Esophagus (tissue), 2 donors: Measurements from ENCODE around the gene ITCH. TPM values are rescaled to one million over a fixed set of nuclear protein-coding genes. Genes with fewer than 3 reads are reported as not detected.
"Not testable (repeated sequence)": the region's sequence is repeated elsewhere in the genome, so short reads cannot be mapped to it uniquely, and the experiment has no call there.

ENCODE experiments used
- H3K27ac ChIP-seq, 2 donors: one replicate each; pipeline ENCODE4 v1.5.1; 2013; ENCODE audit warnings: low read depth in 2 of 2, mild to moderate bottlenecking in 2 of 2, inconsistent platforms in 1 of 2, low read length in 1 of 2, moderate library complexity in 1 of 2
- H3K27me3 ChIP-seq, 2 donors: one replicate each; pipeline ENCODE4 v1.6.1; 2013; ENCODE audit warnings: low read length in 2 of 2, control low read depth in 1 of 2, mild to moderate bottlenecking in 1 of 2; ENCODE audit not compliant: insufficient read depth in 2 of 2, control insufficient read depth in 1 of 2
- H3K36me3 ChIP-seq, 2 donors: one replicate each; pipeline ENCODE4 v1.6.1; 2013; ENCODE audit warnings: low read length in 1 of 2; ENCODE audit not compliant: control insufficient read depth in 2 of 2, insufficient read depth in 2 of 2
- H3K4me1 ChIP-seq, 2 donors: one replicate each; pipeline ENCODE4 v1.6.1; 2013; ENCODE audit warnings: low read length in 1 of 2; ENCODE audit not compliant: control insufficient read depth in 2 of 2, insufficient read depth in 2 of 2
- H3K4me3 ChIP-seq, 2 donors: one replicate each; pipeline ENCODE4 v1.5.1; 2013; ENCODE audit warnings: low read length in 2 of 2, mild to moderate bottlenecking in 2 of 2, low read depth in 1 of 2, moderate library complexity in 1 of 2
- H3K9me3 ChIP-seq, 2 donors: one replicate each; pipeline ENCODE4 v1.6.1; 2013; ENCODE audit warnings: mild to moderate bottlenecking in 2 of 2, low read depth in 1 of 2, low read length in 1 of 2, moderate library complexity in 1 of 2; ENCODE audit not compliant: control insufficient read depth in 2 of 2, insufficient read depth in 1 of 2
- WGBS, 2 donors: extraction: QIAGEN DNeasy Blood & Tissue Kit; methylation state at CpG; one replicate each; pipeline ENCODE4 v1.1.7; 2013; 5-methylcytosine and 5-hydroxymethylcytosine counted together
- polyA plus RNA-seq, 2 donors: library from polyadenylated mRNA; stranded (reverse); fragments of 200-250 nt; gene quantifications; one replicate each; pipeline ENCODE4 v1.2.3, GENCODE V29; 2013
- donor health status: healthy with polysubstance abuse.
- donor health status: Bipolar disorder and iron deficiency.

ITCH gene
- polyA plus RNA-seq, 2 donors, result 19.3 to 19.7 TPM

DNA sequence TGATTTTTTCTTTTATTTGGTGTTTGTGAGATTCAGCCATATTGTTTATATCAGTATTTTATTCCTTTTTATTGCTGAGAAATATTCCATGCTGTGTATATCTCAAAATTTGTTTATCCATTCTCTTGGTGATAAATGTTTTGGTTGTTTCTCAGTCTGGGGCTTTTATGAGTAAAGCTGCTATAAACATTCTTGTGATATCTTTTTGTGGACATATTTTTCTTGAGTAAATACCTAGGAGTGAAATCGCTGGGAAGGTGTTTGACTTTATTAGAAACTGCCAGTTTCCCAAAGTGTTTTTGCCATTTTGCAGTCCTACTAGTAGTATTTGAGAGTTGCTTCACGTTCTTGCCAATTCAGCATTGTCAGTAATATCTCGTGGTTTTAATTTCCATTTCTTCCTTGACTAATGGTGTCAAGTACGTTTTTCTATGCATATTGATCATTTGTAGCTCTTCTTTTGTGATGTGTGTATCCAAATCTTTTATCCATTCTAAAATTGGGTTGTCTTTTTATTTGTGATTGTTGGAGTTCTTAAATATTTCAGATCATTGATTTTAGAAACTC lies 122.1 kb downstream of the ITCH start:
- peaks cover 8 to 19% of the 10 kb centered on the region in 2 donors for H3K36me3 ChIP-seq
- H3K27me3 ChIP-seq, result no peaks in the 10 kb centered on the region
- no peaks in the 10 kb centered on the region for H3K9me3 ChIP-seq

DNA sequence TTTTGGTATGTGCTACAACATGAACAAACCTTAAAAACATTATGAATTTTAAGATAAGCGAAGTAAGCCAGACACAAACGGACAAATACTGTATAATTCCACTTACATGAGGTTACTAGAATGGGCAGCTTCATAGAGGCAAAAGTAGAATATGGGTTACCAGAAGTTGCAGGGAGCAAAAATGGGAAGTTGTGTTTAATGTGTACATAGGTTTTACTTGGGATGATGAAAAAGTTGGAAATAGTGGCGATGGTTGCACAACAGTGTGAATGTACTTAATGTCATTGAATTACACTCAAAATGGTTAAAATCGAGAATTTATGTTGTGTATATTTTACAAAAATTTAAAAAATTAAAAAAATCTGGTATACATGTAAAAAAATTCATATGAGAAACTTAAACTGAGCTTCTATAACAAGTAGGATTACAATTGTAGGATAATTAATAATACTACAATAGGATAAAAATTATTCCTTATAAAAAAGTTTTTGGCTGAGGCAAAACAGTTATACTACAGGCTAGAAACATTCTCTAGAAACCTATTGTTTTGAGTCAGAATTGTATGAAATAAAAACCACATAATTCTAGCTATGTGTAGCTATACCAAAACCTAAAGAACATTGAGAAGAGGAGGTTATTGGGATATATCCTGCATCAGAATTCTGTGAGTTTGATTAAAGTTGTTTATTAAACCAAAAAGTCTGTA lies 128.3 kb downstream of the ITCH start:
- H3K9me3 ChIP-seq, result no peaks in the 10 kb centered on the region
- H3K36me3 ChIP-seq, result peaks cover 0 to 13% of the 10 kb centered on the region in 2 donors
- no peak overlapping the region for H3K27ac ChIP-seq
- no peaks in the 10 kb centered on the region for H3K27me3 ChIP-seq
- H3K4me3 ChIP-seq, result no peak overlapping the region
- H3K4me1 ChIP-seq, result no peaks in the 10 kb centered on the region
- WGBS, 2 donors, result 91 to 96% methylated on average over 4 of the region's 4 CpGs

More for the DNA sequence above, 122.1 kb downstream of the ITCH start:
- Histone ChIP-seq H3K4me3 (no peak overlapping the region), H3K27ac (no peak overlapping the region), H3K4me1 (no peaks in the 10 kb centered on the region)
- WGBS, 2 donors, result 80% methylated on average over 4 of the region's 4 CpGs

DNA sequence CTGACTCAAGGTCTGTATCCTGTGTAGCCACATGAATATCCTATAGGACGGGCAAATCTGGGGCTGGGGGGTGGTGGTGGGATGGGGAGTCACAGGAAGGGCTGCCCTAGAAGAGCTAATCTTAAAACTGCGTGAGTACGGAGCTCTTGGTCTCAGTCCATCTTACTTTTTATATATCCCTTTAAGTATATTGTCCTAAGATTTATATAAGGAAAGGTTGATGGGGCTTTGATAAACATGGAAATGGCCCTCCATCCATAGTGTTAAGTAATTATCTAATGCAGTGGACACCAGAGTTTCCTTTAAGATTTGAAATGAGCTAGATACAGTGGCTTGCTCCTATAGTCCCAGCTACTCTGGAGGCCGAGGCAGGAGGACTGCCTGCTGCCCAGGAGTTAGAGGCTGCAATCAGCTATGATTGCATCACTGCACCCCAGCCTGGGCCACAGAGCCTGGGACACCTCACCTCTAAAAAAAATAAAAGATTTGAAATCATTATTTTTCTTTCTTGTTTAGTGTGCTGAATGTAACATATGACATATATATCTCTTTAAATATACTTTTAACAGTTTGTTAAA lies 128.9 kb downstream of the ITCH start:
- Histone ChIP-seq H3K36me3 (peaks cover 0 to 13% of the 10 kb centered on the region in 2 donors), H3K9me3 (no peaks in the 10 kb centered on the region), H3K27ac (no peak overlapping the region), H3K27me3 (no peaks in the 10 kb centered on the region), H3K4me3 (no peak overlapping the region), H3K4me1 (no peaks in the 10 kb centered on the region)
- 96 to 97% methylated on average over 4 of the region's 4 CpGs for WGBS, 2 donors

DNA sequence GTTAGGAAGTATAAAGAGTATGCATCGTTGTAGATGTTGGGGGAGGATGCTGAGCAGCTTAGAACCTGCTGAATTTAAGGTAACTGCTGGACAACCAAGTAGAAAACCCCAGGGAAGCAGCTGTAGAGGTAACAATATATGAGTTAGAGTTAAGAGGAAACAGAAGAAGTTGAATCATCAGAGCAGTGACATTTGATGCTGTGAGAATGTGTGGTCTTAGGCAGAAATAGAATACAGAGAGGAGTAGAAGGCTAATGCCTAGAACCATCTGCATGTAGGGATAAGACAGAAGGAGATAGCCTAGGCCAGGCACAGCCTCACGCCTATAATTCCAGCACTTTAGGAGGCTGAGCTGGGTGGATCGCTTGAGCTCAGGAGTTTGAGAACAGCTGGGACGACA lies 130.6 kb downstream of the ITCH start:
- H3K27me3 ChIP-seq, result no peaks in the 10 kb centered on the region
- H3K36me3 ChIP-seq, result peaks cover 0 to 8% of the 10 kb centered on the region in 2 donors
- H3K4me3 ChIP-seq, result no peak overlapping the region
- 85 to 94% methylated on average over 4 of the region's 4 CpGs for WGBS, 2 donors
- no peak overlapping the region for H3K27ac ChIP-seq
- H3K9me3 ChIP-seq, result no peaks in the 10 kb centered on the region
- H3K4me1 ChIP-seq, result no peaks in the 10 kb centered on the region

DNA sequence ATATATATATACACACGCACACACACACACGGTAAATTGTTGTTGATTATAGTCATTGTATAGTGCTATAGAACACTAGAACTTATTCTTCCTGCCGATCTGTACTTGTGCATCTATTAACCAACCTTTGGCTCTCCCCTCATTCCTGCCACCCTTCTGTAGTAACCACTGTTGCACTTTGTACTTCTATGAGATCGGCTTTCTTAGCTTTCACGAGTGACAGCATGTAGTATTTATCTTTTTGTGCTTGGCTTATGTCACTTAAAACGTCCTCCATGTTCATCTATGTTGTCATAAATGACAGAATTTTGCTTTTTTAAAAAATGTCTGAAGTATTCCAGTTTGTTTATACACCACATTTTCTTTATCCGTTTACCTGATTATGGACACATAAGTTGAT lies 132.2 kb downstream of the ITCH start:
- H3K9me3 ChIP-seq, result no peaks in the 10 kb centered on the region
- no peak overlapping the region for H3K4me3 ChIP-seq
- H3K27me3 ChIP-seq, result no peaks in the 10 kb centered on the region
- no peaks in the 10 kb centered on the region for H3K4me1 ChIP-seq
- H3K36me3 ChIP-seq, result peaks cover 0 to 7% of the 10 kb centered on the region in 2 donors
- 91 to 96% methylated on average over 7 of the region's 7 CpGs for WGBS, 2 donors
- H3K27ac ChIP-seq, result no peak overlapping the region

DNA sequence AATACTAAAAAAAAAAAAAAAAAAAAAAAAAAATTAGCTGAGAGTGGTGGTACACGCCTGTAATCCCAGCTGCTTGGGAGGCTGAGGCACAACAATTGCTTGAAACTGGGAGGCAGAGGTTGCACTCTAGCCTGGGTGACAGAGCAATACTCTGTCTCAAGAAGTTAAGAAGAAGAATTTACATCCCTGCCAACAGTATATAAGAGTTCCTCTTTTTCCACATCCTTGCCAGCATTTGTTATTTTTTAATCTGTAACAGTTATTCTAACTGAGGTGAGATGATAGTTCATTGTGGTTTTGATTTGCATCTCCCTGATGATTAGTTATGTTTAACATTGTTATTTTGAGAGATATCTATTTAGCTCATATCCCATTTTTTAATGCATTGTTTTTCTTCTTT lies 132.8 kb downstream of the ITCH start:
- 100% methylated on average over 1 of the region's 1 CpG for WGBS, 2 donors
- no peak overlapping the region for H3K4me3 ChIP-seq
- no peaks in the 10 kb centered on the region for H3K9me3 ChIP-seq
- H3K4me1 ChIP-seq, result no peaks in the 10 kb centered on the region
- H3K36me3 ChIP-seq, result peaks cover 0 to 7% of the 10 kb centered on the region in 2 donors
- no peak overlapping the region for H3K27ac ChIP-seq
- H3K27me3 ChIP-seq, result no peaks in the 10 kb centered on the region

DNA sequence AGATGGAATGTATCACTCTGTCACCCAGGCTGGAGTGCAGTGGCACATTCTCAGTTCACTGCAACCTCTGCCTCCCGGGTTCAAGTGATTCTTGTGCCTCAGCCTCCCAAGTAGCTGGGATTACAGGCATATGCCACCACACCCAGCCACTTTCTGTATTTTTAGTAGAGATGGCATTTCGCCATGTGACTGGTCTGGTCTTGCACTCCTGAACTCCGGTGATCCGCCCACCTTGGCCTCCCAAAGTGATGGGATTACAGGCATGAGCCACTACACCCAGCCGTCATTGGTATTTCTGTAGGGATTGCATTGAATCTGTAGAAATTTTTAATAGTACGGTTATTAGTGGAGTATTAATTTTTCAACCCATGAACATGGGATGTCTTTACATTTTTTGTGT lies 134.5 kb downstream of the ITCH start:
- not testable (repeated sequence) for H3K9me3 ChIP-seq, H3K27me3 ChIP-seq, H3K4me1 ChIP-seq, H3K27ac ChIP-seq, H3K36me3 ChIP-seq, H3K4me3 ChIP-seq
- WGBS, 2 donors, result 79 to 80% methylated on average over 6 of the region's 6 CpGs

DNA sequence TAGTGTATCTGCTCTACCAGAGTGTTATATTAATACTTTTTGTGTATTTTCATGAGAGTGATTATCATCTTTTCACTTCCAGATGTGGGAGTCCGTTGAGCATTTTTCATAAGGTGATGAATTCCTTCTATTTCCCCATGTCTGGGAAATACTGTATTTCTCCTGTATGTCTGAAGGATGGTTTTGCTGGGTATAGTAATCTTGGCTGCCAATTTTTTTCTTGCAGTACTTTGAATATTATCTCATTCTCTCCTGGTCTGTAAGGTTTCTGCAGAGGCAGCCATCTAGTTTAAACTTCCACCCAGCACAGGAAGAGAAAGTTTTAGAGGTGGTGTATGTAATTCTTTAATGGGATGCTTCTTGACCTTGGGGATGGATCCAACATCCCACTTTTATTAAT lies 137.8 kb downstream of the ITCH start:
- no peak overlapping the region for H3K4me3 ChIP-seq
- 96 to 97% methylated on average over 1 of the region's 1 CpG for WGBS, 2 donors
- H3K27ac ChIP-seq, result no peak overlapping the region
- no peaks in the 10 kb centered on the region for H3K4me1 ChIP-seq
- peaks cover 0 to 4% of the 10 kb centered on the region in 2 donors for H3K36me3 ChIP-seq
- no peaks in the 10 kb centered on the region for H3K27me3 ChIP-seq
- H3K9me3 ChIP-seq, result no peaks in the 10 kb centered on the region

DNA sequence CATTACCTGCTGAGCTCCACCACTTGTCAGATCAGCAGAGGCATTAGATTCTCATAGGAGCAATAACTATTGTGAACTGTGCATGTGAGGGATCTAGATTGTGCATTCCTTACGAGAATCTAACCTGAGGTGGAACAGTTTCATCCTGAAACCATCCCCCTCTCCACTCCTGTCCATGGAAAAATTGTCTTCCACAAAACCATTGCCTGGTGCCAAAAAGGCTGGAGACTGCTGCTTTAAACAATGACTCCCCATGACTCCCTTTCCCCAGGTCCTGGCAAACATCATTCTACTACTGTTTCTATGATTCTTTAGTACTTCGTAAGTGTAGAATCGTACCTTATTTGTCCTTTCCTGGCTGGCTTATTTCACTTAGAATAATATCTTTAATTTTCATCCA lies 143.4 kb downstream of the ITCH start:
- Histone ChIP-seq H3K9me3 (no peaks in the 10 kb centered on the region), H3K4me1 (no peaks in the 10 kb centered on the region), H3K4me3 (no peak overlapping the region), H3K27ac (no peak overlapping the region), H3K27me3 (no peaks in the 10 kb centered on the region), H3K36me3 (peaks cover 3 to 9% of the 10 kb centered on the region in 2 donors)
- 90 to 99% methylated on average over 3 of the region's 3 CpGs for WGBS, 2 donors
